Stomach (tissue), 4 donors: ENCODE results near the gene OTOP1.
"Not testable (repeated sequence)": the region's sequence is repeated elsewhere in the genome, so short reads cannot be mapped to it uniquely, and the experiment has no call there.

Experiments
- CTCF ChIP-seq, 7 experiments: fragments of 450-650 bp in 4 of 7; fragments of 200-600 bp in 3 of 7; sonication (generic) in 3 of 7; IDR thresholded peaks; one replicate each; pipeline ENCODE4 v1.5.1; 2016 to 2019; ENCODE audit warnings: antibody characterized with exemption in 7 of 7, control low read depth in 2 of 7, mild to moderate bottlenecking in 1 of 7
- EP300 ChIP-seq: sonication (generic); formaldehyde crosslinking; IDR thresholded peaks from one replicate; pipeline ENCODE4 v1.6.1; 2017; ENCODE audit warnings: antibody characterized with exemption
- POLR2A ChIP-seq, 4 donors: fragments of 450-650 bp; IDR thresholded peaks; one replicate each; pipeline ENCODE4 v1.6.1; 2016; ENCODE audit warnings: antibody characterized with exemption in 4 of 4, control low read depth in 2 of 4, mild to moderate bottlenecking in 1 of 4, moderate library complexity in 1 of 4
- POLR2AphosphoS5 ChIP-seq, 3 donors: sonication (generic); formaldehyde crosslinking; IDR thresholded peaks; one replicate each; pipeline ENCODE4 v1.6.1; 2016; ENCODE audit warnings: antibody characterized with exemption in 3 of 3

DNA sequence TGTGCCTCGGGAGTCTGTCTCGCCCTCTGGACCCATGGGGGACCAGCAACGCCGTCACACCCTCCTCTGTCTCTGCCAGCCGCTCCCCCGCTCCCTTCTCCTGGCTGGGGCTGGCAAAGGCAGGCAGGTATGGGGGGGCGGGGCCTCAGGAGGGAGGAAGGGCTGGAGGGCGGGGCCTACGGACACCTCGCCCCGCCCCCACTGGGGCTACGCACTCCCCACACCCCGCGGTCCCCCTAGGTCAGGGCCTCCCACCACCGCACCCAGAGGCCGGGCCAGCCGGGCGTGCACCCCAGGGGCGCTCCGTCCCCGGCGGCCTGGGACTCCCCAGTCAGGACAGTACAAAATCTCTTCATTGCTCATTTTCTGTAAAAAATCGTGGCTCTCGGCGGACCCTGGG lies 84.0 kb downstream of the OTOP1 start:
- not testable (repeated sequence) for TF ChIP-seq POLR2A (IDR thresholded peaks at IDR 0.05); CTCF (IDR thresholded peaks at IDR 0.05); EP300; POLR2AphosphoS5 (IDR thresholded peaks at IDR 0.05)
